8988T (cell line): ENCODE measurements around the gene WDTC1.

ENCODE experiments used
- DNase-seq: peaks from one replicate; pipeline ENCODE4 v3.0.0; 2011

The WDTC1 gene

DNA sequence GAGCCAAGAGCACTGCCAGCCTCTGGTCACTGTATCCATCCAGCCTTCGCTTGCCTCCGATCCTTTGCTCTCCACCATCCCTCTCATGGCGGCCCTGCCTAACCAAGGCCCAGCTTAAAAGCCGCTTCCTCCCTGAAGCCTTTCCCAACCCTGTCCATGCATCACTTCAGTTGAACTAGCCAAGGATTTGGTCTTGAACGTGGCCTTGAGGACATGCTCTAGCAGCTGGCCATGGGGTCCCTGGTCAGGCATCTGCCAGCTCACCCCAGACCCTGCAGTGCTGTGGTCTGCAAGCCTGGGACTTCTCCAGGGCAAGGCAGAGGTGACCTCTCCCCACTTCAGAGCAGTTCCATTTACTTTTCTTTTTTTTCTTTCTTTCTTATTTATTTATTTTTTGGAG, 102.3 kb downstream of the WDTC1 start:
- DNase-seq: no peak

DNA sequence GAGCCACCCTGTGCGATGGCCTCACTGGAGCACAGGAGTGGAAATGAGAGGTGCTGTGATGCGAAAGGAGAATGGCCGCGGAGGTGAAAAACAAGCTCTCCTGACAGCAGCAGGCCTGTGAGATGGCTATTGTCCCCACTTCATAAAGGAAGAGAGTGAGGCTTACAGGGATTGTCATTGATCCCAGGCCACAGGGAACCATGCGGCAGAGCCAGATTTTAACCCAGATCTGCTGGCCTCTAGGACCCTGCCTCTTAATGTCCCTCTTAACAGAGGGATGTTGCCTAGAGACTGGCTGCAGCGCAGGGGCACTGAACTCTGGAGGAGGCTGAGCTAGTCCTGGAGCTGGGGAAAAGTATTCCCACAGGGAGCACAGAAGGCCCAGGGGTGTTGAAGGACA, 104.3 kb downstream of the WDTC1 start:
- no peak for DNase-seq

DNA sequence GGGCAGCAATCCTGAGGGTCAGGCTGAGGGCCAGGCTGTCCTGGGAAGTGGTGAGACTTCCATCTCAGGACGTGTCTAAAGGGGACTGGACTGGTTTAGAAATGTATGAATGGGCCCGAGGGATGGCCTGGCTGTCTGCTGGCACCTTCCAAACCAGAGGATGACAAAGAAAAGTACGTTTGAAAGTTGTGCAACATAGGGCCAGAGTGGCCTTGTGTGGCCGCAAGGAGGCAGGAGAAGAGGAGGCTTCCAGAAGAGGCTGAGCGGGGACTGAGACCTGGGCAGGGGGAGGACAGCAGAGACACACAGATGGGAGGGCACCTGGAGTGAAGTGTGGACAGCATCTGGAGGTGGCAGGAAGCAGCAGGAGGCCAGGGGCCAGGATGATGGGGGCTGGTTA, 104.8 kb downstream of the WDTC1 start:
- DNase-seq: no peak

DNA sequence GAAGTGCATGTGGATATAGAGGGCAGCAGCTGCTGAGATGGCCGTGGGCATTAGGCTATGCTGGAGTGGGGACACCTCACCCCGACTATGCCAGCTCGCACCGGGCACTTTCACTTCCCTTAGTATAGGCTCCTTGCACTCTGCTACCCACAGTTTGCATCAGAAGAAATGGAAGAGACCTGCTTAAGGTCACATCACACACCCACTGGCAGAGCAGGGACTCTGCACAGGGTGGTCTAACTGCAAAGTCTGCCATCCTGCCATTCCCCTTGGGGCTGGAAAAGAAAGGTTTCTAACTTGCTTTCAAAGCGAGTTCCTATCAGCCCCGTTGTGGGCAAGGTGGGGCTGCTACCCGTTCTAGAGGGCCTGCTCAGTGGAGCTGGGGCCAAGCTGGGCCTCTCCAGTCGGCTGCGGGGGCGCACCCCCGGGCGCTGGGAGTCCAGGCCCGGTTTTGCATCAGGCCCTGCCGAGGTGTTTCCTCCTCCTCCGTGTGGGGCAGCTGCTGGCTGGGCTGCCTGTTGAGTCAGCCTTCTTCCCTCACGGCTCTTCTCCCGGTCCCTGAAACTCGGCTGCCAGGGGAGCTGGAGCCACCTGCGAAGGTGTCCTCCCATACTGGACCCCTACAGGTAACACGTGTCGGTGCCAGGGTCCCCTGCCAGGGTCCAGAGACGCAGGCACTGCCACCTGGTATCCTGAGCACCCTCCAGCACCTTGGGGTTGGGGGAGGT, 107.3 kb downstream of the WDTC1 start, which contains the start of gene SYTL1:
SYTL1 (plus strand) TSS at position 498 of the 728 bp plus-strand sequence. CDS start 3,313 bp downstream, outside the sequence.
- peak; percentile 74 for DNase-seq

DNA sequence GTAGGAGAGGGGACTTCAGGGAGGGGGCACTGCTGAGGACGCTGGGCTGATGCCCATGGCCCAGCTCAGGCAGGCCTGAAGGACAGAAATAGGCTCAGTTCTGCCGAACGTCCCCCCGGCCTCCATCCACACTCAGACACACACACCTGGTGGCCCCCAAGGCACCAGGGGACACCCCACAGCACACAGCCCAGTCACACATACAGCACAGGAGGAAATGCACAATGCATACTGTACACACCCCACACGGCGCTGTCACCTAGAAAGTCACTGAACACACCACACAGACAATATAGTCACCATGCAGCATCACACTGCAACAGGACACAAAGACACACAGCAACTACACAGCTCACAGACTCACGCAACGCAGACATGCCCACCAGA, 108.0 kb downstream of the WDTC1 start:
- no peak for DNase-seq

DNA sequence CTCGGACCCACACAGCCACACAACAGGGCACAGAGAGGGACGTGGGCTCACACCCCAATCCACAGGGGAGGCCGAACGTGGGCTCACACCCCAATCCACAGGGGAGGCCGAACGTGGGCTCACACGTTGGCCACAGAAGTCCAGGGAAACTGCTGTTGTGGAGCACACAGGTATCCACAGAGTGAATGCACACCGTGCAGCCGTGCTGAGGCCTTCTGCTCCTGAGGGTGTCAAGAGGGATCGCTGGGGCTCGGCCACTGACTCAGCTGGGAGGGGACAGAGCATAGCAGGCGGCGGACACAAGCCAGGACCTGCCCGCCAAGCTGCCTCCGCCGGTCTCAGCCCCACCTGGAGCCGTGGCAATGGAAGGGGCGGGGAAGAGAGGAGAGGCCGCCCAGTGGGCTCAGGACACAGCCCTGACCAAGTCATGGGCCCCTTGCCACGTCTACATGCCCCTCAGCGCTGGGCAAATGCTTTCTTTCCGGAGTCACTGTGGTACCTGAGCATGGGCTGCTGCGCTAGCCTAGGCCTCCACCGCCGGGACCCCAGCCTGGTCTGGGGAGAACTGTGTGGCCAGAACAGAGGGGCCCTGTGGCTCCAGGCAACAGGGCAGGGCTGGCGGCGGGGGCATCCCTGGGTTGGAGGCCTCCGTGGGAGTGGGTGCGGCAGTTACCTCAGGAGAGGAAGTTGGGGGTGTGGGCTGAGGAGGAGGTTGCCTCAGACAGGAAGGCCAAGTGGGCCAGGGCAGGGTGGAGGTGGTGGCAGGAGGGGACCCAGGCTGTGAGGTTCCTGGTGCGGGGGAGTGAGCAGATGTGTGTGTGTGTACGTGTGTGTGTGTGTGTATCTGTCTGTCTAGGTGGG, 108.6 kb downstream of the WDTC1 start:
- no peak for DNase-seq

DNA sequence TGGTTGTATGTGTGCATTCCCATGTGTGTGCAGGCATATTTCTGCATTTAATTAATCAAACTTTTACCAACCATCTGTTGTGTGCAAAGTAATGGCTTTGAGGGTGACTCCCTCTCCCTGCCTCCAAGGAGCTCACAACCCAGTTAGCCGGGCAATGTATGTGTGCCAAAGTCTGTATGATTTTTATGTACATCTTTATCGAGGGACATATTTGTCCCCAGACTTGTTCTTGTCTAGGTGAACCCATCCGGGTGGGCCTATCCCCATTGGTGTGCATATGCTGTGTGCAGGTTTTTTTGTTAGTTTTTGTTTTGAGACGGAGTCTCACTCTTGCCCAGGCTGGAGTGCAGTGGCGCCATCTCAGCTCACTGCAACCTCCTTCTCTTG, 109.2 kb downstream of the WDTC1 start:
- no peak for DNase-seq

DNA sequence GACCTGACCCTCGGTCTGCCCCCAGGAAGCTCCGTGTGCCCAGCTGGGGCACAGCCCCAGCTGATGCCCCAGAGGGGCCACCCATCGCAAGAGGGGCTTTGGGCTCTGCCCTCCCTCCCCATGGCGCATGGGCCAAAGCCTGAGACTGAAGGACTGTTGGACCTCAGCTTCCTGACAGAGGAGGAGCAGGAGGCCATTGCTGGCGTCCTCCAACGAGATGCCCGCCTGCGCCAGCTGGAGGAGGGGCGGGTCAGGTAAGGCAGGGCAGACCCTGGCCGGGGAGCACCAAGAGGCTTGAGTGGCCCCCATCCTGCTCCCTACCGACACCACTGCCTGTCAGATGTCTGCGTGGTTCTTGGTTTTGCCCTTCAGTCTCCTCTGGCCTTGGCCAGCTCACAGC, 110.8 kb downstream of the WDTC1 start:
- DNase-seq: no peak

DNA sequence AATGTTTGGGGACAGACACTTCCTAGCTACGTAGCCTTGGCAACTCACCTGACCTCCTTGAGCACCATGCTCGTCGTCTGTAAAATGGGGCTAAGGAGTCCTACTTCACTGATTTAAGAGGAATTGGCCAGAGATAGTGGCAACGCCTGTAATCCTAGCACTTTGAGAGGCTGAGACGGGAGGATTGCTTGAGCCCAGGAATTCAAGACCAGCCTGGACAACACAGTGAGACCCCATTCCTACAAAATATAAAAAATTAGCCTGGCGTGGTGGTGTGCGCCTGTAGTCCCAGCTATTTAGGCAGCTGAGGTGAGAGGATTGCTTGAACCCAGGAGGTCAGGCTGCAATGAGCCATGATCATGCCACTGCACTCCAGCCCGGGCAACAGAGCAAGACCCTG, 111.9 kb downstream of the WDTC1 start:
- DNase-seq: no peak

DNA sequence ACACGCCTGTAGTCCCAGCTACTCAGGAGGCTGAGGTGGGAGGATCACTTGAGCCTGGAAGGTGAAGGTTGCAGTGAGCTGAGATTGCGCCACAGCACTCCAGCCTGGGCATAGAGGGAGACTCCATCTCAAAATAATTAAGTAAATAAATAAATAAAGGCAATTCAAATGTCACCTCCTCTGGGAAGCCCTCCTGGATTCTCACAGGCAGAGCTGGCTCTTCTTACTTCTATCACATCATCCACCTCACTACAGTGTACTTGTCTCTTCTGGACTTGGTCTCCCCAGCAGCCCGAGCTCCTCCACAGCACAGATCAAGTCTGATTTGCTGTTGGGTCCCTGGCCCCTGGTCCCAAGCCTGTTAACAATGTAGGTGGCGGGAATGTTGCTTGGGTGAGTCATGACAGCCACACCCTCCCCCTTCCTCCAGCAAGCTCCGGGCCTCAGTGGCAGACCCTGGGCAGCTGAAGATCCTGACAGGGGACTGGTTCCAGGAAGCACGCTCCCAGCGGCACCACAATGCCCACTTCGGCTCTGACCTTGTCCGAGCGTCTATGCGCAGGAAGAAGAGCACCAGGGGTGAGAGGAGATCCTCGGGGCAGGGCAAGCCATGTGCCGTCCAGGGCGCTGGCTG, 112.7 kb downstream of the WDTC1 start:
- no peak for DNase-seq

DNA sequence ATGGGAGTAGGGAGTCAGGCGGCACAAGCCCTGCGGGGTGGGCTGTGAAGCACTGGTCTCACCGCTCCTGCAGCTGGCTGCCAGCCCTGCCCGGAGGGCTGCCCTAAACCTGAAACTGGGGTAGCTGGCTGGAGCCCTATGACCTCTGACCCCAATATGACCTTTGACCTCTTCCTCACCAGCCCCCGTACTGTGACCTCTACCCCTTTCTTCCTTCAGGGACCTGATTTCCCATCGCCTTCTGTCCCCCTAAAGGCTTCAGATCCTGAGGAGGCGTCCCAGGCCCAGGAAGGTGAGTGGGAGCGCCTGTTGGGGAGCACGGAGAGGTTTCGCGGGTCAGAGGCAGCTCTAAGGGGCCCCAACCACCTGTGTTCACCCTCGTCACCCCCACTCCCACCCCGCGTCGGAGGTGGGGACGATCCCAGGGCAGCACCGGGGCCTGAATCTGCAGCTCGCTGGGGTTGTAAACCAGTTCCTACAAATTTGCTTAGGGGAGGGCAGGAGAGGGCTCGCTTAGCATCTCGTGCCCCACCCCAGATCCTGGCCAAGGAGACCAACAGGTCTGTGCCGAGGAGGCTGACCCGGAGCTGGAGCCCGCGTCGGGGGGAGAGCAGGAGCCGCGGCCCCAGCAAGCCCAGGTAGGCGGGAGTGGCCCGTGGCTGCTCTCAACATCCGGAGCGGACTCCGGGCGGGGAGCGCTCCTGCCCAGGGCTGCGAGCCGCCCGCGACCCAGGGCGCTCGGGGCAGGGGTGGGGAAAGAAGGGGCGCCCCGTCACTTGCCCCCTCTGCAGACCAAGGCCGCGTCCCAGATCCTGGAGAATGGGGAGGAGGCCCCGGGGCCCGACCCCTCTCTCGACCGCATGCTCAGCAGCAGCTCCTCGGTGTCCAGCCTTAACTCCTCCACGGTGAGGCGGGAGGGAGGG, 114.7 kb downstream of the WDTC1 start:
- peak; percentile 73 for DNase-seq

DNA sequence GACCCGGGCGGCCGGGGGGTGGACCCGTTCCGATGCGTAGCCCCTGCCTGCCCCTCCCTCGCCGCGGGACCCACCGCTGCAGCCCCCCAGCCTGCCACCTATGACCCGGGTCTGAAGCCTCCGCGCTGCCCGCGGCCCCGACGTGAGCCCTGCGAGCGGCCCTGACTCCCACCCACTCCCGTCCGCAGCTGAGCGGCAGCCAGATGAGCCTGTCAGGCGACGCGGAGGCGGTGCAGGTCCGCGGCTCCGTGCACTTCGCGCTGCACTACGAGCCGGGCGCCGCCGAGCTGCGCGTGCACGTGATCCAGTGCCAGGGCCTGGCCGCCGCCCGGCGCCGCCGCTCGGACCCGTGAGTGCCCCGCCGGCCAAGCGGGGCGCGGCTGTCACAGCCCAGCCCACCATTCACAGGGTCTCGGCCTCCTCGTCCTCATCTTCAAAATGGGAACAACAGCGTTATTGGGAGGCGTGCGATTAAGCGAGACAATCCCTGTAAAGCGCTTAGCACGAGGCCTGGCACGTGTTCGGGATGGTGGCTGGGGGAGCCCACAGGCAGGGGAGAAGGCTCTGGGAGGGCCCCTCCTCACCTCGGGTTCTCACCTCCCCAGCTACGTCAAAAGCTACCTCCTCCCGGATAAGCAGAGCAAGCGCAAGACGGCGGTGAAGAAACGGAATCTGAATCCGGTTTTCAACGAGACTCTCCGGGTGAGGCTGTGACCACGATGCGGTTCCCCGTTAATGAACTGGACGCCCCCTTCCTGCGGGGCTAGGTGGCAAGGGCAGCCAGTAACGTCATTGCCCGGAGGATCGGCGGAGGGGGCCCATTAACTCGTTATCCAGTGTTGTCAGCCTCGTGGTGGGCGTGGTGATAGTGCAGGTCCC, 115.6 kb downstream of the WDTC1 start:
- DNase-seq: no peak

DNA sequence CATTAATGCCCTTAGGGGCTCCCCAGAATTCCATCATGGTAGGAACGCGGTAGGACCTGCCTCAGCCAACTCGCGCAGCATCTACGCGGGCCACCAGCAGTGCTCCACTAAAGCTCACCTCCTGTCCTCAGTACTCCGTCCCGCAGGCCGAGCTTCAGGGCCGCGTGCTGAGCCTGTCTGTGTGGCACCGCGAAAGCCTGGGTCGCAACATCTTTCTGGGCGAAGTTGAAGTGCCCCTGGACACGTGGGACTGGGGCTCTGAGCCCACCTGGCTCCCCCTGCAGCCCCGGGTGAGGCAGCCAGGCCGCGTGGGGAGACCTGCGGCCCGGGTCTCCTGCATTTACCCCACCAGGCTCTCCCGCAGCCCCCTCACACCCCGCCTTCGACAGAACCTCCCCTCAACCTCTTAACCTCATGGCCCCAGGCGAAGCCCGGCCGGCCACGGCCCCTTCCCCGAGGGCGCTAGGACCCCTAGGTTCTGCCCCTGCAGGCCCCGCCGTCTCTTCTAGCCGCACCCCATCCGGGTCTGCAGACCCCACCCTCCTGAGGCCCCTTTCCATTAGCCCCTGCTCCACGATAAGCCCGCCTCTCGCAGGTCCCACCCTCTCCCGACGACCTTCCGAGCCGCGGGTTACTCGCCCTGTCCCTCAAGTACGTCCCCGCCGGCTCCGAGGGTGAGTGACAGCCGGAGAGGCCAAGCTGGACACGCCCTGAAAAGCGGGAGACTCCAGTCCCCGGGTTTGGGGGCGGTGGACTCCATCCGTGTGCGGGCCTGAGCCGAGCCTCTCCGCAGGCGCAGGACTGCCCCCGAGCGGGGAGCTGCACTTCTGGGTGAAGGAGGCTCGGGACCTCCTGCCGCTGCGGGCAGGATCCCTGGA, 116.5 kb downstream of the WDTC1 start:
- no peak for DNase-seq

DNA sequence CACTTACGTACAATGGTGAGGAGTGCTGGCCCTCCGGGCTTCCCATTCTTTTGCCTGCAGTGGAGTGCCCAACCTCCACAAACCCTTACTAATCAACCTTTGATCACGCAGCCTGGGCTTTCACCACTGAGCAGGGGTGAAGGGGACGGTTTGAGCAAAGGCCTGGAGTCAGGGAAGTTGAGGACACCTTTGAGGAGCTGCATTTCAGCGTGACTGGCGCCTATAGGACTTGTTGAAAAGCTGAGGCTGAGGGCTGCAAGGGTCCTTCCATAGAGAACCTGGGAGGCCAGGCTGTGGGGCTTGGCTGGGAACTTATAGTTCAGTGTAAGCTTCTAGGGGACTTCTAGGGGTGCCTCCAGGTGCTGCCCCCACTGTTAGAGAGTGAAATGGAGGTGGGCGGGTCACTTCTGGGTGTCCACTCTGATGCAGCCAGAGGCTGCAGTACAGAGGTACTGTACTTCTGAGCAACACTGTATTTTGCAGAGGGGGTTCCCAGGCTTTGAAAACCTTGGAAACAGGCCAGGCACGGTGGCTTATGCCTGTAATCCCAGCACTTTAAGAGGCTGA, 117.2 kb downstream of the WDTC1 start:
- DNase-seq: no peak

DNA sequence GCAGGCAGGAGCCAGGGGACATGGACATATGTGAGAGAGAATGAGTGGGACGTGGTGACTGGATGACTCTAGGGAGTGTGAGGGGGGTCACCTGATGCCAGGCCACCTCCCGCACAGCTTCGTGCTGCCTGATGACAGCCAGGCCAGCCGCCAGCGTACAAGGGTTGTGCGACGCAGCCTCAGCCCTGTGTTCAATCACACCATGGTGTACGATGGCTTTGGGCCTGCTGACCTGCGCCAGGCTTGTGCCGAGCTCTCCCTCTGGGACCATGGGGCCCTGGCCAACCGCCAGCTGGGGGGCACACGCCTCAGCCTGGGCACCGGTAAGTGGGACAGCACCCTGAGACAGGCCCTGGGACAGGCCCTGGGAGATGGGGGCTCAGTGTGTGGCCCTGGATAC, 118.7 kb downstream of the WDTC1 start:
- DNase-seq: no peak

DNA sequence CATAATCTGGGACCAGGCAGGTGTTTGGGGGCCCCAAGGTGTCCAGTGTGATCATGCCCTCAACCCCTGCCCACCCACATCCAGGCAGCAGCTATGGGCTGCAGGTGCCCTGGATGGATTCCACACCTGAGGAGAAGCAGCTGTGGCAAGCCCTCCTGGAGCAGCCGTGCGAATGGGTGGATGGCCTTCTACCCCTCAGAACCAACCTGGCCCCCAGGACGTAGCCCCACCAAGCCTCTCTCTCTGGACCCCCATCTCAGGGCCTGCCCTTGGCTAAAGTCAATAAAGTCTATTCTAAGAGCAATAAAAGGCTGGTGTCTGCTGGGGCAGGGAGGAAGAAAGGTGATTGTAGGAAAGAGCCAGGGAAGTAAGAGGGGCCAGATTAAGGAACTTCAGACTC, 119.2 kb downstream of the WDTC1 start:
- DNase-seq: no peak

DNA sequence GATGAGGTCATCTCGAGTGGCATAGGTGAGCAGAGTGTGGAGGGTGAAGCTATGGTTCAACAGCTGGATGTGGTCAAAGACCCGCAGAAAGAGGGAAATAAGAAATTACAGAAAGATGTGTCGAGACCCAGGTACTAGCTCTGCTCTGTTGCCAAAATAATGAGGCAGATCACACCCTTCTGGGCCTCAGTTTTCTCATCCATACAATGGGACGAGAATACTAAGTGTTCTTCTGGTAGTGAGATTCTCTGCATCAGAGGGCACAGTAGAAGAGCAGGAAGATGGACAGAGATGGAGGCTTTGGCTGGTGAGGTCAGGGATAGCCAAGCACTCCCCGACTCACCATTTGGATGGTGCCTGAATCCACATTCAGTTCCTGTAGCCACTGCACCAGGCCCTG, 121.3 kb downstream of the WDTC1 start:
- no peak for DNase-seq

DNA sequence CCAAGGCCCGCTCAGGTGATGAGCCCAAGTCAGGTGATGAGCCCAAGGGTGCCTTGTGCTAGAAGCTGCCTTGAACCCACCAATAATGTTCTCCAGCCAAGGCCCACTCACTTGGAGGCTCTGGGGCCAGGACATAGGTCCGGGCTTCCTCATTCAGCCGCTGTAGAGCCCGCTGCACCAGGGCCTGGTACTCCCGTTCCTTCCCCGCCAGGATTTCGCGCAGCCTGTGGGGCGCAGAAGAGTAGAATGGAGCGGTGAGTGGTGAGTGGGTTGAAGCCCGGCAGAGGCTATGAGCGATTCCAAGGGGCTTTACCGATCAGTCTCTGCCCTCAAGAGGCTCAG, 121.8 kb downstream of the WDTC1 start:
- DNase-seq: no peak

DNA sequence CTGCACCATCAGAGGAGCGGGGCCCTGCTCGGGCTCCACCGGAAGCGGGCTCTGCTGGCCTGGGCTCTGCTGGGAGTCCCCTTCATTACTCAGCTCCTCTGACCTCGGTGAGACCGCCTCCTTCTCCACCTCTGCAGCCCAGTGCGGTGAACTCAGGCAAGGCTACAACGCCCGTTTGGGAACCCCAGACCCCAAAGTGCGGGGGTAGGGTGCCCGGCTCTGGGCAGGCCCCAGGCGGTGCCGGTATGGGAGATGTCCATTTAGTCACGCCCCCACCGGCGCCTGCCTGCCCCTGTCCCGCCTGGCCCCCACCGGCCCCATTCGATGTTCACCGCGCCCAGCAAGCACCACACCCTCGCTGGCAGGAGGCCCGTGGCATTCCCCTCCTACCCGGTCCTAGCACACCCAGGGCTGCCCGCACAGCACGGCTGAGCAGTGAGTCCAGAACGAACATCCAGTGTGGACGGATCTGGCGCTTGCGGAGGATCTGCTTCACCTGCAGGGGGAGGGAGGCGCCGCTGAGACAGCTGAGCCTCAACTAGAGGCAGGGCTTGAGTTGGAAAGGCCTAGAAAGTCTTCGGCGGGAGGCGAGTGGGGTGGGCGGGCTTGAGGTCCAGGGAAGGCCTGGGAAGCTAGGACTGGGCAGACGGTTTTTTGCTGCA, 122.3 kb downstream of the WDTC1 start:
- DNase-seq: no peak
